Measurements from ENCODE around the gene PRDM15. TPM values are rescaled to one million over a fixed set of nuclear protein-coding genes. Genes with fewer than 3 reads are reported as not detected.

PRDM15 gene
- total RNA-seq, 4 donors from 2014 or later: 4.7 to 9.2 (median 5.4) TPM

- intact Hi-C loops (cut with DNase I): no loop called here
- Histone ChIP-seq H3K36me3 (peaks cover 0 to 8% (median 0%) of the 10 kb centered on the region in 3 donors), H3K9me3 (no peaks in the 10 kb centered on the region), H3K27me3 (peaks cover 0 to 98% (median 9%) of the 10 kb centered on the region in 4 donors), H3K27ac (peak overlapping the region; percentile 89 to 97 (median 96)), H3K4me1 (peaks cover 25 to 88% (median 46%) of the 10 kb centered on the region in 3 donors), H3K4me3 (peak overlapping the region; percentile 52 to 80 (median 64))
- DNase-seq: no peak
- 20 to 60% methylated on average over 1 to 2 of the region's 8 CpGs for WGBS, 2 donors
- TF ChIP-seq CTCF (IDR thresholded peaks at IDR 0.05): no peak
- no peak for TF ChIP-seq POLR2A (IDR thresholded peaks at IDR 0.05)
Measured at GRCh38 chr21:41763996-41764395, 115.1 kb downstream of the PRDM15 start.

- Histone ChIP-seq H3K9me3 (no peaks in the 10 kb centered on the region), H3K27ac (peak overlapping the region; percentile 89 to 97 (median 96)), H3K36me3 (peaks cover 0 to 14% (median 0%) of the 10 kb centered on the region in 3 donors), H3K4me3 (peak overlapping the region; percentile 52 to 80 (median 64)), H3K4me1 (peaks cover 25 to 88% (median 43%) of the 10 kb centered on the region in 3 donors), H3K27me3 (peaks cover 0 to 97% (median 9%) of the 10 kb centered on the region in 4 donors)
- WGBS, 2 donors: 8 to 13% methylated on average over 14 to 15 of the region's 21 CpGs
- intact Hi-C loops (cut with DNase I): no loop called here
- no peak for DNase-seq
- no peak for TF ChIP-seq CTCF (IDR thresholded peaks at IDR 0.05)
- TF ChIP-seq POLR2A (IDR thresholded peaks at IDR 0.05): peak in 1 of 4 donors; percentile 21
Measured at GRCh38 chr21:41763398-41763931, 115.7 kb downstream of the PRDM15 start.

- 40 to 43% methylated on average over 15 to 16 of the region's 16 CpGs for whole genome bisulfite sequencing, 2 donors
- intact Hi-C loops (cut with DNase I): no loop called here
- Histone ChIP-seq H3K4me3 (peak overlapping the region in 3 of 4 donors; percentile 63 to 80 (median 65)), H3K4me1 (peaks cover 18 to 85% (median 36%) of the 10 kb centered on the region in 3 donors), H3K36me3 (peaks cover 0 to 19% (median 0%) of the 10 kb centered on the region in 3 donors), H3K9me3 (no peaks in the 10 kb centered on the region), H3K27ac (peak overlapping the region in 3 of 4 donors; percentile 95 to 97 (median 97)), H3K27me3 (peaks cover 0 to 90% (median 7%) of the 10 kb centered on the region in 4 donors)
- no peak for DNase-seq
- no peak for TF ChIP-seq CTCF (IDR thresholded peaks at IDR 0.05)
- no peak for TF ChIP-seq POLR2A (IDR thresholded peaks at IDR 0.05)
Measured at GRCh38 chr21:41762753-41763152, 116.4 kb downstream of the PRDM15 start.

- intact Hi-C loops (cut with DNase I): no loop called here
- peaks cover 17 to 81% (median 30%) of the 10 kb centered on the region in 3 donors for H3K4me1 ChIP-seq
- H3K27ac ChIP-seq: peak overlapping the region; percentile 34 to 97 (median 80)
- DNase-seq: no peak
- 12 to 22% methylated on average over 11 to 14 of the region's 22 CpGs for WGBS, 2 donors
- TF ChIP-seq CTCF (IDR thresholded peaks at IDR 0.05) (no peak), POLR2A (IDR thresholded peaks at IDR 0.05) (no peak)
- no peaks in the 10 kb centered on the region for H3K9me3 ChIP-seq
- peak overlapping the region; percentile 5 to 80 (median 64) for H3K4me3 ChIP-seq
- peaks cover 0 to 24% (median 0%) of the 10 kb centered on the region in 3 donors for H3K36me3 ChIP-seq
- peaks cover 0 to 83% (median 5%) of the 10 kb centered on the region in 4 donors for H3K27me3 ChIP-seq
Measured at GRCh38 chr21:41761934-41762635, 117.1 kb downstream of the PRDM15 start.

Measured in esophagus squamous epithelium (tissue), 5 donors.